ENCODE data around the gene AKAP13.

- no peak for TF ChIP-seq CTCF (IDR thresholded peaks at IDR 0.05)
- TF ChIP-seq EP300 (IDR thresholded peaks at IDR 0.05): no peak
These were observed 49.1 kb downstream of the AKAP13 start for GRCh38 chr15:85429522-85429921.
